Urothelium cell line (cell line): Measurements from ENCODE around the gene ZMPSTE24.
A peak's percentile ranks its signal among the peaks of the same experiment; 100 is the strongest.

Source experiments
- DNase-seq: peaks from one replicate; pipeline ENCODE4 v3.0.0; 2011; ENCODE audit warnings: low spot score, mixed read lengths
- FAIRE-seq: peaks from 2 replicates; lab custom pipeline; 2011; peaks lifted over from hg19 to GRCh38; lab: Jason Lieb, UNC

The ZMPSTE24 gene

DNA sequence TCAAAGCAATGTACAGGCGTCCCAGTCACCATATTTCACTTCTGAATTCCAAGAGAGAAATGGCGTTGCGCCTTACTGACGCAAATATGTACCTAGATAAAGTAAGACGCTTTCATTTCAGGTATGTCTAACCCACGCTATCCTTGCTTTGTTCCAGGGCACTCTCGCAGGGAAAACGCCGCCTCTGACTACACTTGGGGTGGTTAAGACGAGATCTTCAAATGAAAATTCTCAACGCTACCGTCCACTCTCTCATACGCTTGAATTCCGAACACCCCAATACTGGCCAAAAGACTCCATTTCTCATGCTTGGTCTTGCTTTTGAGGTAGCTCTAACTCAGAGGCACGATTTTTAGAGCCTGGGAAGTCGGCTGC, 736 bp upstream of the ZMPSTE24 start:
- DNase-seq (no peak), FAIRE-seq (no peak)

DNA sequence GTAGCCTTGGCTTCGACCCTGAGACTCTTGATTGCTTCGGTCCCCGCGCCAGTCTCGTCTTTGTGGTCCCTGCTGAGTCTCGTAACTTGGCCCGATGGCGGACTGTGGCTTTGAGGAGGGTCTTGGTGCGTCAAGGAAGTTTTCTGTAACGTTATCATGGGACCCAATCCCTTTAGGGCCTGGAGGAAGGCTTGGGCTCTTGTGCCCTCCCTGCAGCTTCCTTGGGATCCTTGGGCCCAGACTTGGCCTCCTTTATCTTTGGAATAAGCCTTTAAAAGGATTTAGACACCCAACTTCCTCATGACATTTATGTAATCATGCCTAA, 371 bp downstream of the ZMPSTE24 start:
- DNase-seq (peak; percentile 12), FAIRE-seq (peak; percentile 42)

DNA sequence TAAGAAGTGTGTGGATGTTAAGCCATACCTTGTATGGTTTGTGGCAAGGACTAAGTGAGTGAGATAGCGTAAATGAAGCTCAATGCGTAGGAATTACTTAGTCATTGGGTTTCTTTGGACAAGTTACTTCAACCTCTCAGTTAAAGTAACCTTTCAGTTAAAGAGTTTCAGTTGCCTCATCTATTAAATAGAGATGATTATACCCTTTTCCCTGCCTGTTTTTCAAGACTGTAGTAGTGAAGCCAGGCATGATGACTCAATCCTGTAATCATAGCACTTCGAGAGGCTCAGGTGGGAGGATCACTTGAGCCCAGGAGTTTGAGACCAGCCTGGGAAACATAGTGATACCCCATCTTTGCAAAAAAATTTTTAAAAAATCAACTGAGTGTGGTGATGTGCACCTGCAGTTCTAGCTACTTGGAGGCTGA, 6.3 kb downstream of the ZMPSTE24 start:
- DNase-seq (no peak), FAIRE-seq (no peak)

DNA sequence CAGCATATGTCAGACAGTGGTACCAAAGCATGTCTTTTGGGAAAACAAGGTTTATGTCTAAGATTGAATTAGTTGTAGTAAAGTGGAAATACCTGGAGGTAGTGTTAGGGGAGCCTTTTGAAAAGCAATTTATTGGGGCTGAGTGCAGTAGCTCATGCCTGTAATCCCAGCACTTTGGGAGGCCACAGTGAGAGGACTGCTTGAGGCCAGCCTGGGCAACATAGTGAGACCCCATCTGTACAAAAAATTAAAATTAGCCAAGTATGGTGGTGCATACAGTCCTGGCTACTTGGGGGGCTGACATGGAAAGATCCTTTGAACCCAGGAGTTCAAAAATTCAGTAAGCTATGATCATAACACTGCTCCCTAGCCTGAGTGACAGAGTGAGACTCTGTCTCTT, 7.3 kb downstream of the ZMPSTE24 start:
- DNase-seq (no peak), FAIRE-seq (no peak)

DNA sequence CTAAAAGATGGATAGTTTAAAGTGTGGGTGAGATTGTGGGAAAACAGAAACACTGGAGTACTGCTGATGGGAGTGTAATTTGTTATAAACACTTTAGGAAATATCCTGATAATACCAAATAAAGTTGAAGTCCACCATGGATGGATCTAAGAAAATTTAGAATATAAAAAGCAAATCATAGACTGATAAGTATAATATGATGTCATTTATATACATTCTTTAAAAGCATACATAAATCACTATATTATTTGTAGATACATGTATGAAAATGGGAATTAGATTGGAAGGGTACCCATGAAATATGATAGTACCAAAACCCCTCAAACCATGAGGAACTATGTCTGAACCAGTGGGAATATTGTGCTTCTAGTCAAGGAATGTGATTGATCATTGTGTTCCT, 7.9 kb downstream of the ZMPSTE24 start:
- FAIRE-seq (no peak), DNase-seq (no peak)

DNA sequence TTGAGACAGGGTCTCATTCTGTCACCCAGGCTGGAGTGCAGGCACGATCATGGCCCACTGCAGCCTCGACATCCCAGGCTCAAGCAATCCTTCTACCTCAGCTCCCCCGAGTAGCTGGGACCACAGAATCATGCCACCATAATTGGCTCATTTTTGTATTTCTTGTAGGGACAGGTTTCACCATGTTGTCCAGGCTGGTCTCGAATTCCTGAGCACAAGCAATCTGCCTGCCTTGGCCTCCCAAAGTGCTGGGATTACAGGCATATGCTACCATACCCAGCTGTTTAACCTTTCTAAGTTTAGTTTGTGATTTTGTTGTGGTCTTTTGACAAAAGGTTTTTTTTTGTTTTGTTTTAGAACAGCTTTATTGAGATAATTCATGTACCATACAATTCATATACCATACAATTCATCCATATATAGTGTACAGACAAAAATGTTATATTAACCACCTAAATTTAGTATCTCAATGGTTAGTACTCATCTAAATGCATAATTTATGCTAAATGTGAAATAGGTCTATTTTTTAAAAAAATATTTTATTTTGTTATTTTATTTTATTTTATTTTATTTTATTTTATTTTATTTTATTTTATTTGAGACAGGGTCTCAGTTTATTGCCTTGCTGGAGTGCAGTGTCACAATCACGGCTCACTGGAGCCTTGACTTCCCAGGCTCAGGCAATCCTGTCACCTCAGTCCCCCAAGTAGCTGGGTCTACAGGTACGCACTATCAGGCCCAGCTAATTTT, 8.9 kb downstream of the ZMPSTE24 start:
- DNase-seq (no peak), FAIRE-seq (peak; percentile 56)

DNA sequence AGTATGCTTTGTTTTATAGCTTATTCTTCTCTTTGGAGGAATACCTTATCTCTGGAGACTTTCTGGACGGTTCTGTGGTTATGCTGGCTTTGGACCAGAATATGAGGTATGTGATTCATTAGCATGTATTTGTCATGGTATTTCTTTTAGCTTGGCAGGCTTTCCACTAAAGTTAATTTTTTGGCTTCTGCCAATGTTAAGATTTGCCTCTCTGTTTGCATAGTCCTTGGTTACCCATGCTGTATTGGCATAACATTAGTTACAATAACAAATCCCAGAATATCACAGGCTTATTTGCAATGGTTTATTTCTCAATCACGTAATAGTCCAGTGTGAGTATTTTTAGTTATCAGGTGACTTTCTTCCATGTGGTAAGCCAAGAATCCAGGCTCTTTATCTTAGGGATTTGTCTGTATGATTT, 9.7 kb downstream of the ZMPSTE24 start:
- FAIRE-seq (no peak), DNase-seq (no peak)

DNA sequence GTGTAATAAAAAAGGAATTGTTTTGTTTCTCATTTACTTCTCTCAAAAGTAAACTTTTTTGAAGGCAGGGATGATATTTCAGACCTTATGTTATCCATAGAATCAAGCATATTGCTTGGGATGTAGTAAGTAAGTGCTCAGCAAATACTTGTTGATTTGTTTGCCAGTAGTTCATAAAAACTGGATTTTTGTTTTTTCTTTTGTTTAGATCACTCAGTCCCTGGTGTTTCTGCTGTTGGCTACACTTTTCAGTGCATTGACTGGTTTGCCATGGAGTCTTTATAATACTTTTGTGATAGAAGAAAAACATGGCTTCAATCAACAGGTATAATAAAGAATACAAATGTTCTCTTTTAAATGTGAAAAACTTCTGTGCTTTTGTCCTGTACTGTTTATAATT, 10.2 kb downstream of the ZMPSTE24 start:
- no peak for FAIRE-seq
- no peak for DNase-seq

DNA sequence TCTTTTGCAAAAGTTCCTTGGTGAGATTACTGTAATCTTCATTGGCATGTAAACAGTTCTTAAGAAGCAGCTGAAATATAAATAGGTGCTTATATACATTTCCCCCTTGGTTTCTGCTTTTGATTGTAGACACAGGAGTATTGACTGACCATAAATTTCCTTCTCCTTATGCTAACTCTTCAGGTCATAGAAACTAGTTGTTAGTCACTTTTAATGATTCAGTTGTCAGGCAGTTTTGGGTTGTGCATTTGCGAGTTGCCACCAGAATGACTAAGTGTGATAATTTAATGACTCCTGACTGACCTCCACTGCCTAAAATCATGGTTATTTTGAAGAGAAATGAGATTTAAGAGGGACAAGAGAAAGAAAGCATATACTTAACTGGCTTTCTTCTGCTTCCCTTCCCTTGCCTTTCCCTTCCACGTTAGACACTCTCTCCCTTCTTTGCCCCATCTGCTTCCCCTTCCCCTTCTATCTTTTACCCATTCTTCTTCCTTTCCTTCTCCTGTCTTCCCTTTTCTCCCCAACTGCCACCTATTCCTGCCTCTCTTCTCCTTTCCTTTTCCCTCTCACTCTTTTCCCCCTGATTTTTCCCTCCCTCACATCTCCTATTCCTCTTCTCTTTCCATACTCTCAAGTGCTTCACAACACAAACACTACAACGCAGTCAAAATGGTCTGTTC, 12.3 kb downstream of the ZMPSTE24 start:
- peak; percentile 23 for FAIRE-seq
- no peak for DNase-seq

DNA sequence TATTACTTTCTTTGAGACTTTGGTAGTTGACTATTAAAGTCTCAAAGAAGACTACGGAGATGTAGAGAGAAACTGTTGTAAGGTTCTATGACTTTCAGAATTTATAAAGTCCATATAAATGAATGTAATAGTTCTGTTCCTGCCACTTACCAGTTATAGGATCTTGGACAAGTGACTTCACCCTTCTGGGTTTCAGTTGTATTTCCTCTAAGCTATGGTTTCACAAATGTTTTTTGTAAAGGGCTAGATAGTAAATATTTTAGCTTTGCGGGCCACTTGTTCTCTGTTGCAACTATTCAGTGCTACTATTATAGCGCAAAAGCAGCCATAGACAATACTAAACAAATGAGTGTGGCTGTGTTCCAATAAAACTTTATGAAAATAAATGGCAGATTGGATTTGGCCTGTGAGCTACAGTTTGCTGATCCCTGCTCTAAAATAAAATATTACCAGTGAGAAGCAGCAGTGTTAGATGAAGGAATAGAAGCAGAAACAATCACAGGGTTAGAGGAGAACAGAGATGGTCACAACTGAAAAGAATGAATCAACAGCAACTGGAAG, 14.7 kb downstream of the ZMPSTE24 start:
- DNase-seq = no peak
- FAIRE-seq = no peak

DNA sequence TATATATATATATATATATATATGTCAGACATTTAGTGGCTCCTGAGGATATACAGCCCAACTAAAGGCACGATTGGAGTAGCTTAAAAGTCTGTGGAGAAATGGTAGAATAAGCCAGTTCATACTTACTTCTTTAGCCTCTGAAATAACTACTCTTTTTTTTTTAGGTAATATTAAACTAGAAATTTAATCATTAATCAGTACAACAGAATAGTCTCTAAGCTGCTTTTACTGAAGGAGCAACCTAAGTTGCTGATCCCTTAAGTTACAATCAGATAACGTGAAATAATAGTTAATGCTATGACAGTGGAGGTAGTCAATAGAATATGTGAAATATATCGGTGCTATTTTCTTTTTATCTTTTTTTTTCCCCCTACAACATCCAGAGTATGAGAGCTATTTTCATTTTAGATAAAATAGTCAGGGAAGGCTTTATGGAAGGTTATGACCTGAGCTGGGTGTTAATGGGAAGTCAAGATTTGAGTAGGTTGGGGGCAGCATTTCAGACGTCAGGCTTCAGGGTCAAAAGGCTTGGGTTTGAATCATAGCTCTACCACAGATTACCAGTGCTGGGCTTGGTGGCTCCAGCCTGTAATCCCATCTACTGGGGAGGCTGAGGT, 15.6 kb downstream of the ZMPSTE24 start:
- FAIRE-seq (no peak), DNase-seq (no peak)

DNA sequence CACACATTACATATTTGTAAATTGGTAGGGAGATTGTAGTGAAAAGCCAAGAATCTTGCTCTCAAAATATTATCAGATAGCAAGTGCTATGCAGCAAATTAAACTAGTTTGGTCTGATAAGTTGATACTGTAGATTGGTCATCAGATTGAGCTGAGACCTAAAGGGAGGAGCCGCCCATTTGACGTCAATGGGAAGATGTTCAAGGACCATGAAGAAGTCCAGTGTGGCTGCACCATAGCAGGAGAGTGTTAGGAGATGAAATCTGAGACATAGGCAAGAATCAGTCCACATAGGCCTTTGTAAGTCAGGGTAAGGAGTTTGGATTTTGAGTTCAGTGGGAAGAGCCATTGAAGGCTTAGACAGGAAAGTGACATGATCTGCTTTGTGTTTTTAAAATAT, 16.3 kb downstream of the ZMPSTE24 start:
- DNase-seq = no peak
- FAIRE-seq = no peak

DNA sequence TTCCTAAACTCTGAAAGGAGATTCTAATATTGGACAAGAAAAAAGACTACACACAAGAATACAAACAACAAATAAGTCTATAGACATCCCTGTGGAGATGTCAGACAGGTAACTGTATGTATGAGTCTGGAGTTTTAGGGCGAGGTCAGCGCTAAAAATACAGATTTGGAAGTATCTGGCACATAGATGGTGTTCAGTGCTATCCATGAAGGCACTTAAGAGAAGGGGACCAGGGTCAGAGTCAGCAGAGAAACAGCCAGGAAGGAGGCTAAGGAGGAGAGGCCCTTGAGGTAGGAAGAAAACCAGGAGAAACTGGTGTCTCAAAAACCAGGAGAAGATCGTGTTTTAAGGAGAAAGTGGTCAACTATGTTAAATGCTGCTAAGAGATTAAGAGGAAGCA, 18.1 kb downstream of the ZMPSTE24 start:
- FAIRE-seq = no peak
- no peak for DNase-seq

DNA sequence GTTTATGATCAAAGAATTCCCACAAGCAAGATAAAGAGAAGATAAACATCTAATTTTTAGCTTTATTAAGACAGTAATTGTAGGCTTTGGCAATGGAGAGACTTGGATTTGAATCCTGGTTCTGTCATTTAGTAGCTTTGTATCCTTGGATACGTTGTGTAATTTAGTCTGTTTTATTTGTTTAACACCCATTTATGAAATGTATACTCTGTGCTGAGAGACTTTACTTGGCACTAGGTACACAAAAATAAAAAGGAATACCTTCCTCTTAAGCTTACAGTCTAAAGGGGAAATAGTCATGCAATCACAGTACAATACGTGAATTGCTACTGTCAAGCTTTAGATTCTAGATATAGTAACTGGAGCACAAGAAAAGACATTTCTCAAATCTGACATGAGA, 23.8 kb downstream of the ZMPSTE24 start:
- FAIRE-seq = no peak
- DNase-seq = no peak

DNA sequence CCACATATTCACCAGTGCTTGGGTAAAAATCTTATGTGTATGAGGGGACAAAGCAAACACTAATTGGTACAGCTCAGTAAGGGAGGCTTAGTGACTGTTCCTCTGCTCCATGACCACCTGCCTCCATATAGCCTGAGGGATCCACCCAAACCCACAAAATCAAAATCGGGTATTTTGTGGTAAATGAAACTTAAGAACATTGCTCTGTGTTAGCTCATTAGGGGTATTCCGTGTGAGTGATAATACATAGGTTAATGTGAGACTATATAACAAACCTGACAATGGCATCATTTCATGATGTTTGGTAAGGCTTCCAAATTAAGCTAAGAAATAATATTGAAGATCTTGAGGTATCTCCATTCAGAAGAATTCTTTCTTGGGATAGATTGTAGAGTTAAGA, 33.3 kb downstream of the ZMPSTE24 start:
- DNase-seq (no peak), FAIRE-seq (no peak)

DNA sequence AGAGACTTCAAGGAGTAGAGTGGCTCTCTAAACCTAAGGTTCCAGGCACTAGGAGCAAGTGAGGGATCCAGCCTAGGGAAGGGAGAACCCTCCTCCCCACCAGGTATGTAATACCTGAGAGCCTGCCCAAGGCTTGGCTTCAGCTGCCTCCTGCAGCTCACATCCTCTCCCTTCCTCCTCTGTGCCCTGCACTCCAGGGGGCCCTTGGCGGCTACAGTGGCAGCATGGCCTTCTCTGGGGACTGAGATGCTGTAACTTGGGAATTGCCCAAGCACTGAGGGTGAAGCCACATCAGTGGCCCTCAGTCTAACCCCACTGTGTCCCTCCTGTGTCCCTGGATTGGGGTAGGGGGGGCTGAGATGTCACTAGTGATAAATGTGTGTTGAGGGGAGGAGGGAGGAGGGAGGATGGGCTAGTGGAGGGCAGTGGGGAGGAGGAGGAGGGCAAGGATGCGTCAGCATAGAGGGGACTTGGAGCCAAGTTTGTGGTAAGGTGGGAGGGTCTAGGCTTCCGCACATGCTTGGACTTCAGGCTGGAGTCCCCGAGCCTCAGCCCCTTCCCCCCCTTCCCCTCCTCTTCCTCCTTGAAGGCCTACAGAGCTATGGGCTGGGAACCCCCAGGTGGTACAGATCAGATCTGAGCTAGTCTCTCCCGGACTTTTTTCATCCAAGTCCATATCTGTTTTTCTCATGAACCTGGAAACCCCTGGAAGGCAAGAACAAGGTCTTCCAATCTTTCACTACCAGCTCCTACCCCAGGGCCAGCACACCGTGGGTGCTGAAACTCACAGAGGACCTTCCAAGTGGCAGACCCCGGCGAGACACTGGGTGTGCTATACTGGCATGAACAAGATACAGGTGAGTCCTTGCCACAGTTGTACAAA, 41.6 kb downstream of the ZMPSTE24 start:
- DNase-seq (peak; percentile 60), FAIRE-seq (peak; percentile 48)

DNA sequence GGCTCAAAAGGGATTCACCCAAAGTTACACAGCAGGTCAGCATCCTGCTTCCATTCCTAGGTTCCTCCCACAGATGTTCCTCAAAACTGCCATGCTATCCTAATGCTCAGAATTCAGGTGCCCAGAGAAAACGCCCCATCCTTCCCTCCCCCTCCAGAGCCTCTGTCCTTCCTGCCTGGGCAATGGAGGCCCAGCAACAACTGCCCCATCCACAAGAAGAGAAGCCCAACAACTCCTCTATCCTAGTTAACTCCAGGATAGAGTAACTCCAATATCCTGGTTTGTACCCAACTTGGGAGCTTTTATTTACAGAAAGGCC, 42.2 kb downstream of the ZMPSTE24 start:
- DNase-seq (no peak), FAIRE-seq (no peak)

DNA sequence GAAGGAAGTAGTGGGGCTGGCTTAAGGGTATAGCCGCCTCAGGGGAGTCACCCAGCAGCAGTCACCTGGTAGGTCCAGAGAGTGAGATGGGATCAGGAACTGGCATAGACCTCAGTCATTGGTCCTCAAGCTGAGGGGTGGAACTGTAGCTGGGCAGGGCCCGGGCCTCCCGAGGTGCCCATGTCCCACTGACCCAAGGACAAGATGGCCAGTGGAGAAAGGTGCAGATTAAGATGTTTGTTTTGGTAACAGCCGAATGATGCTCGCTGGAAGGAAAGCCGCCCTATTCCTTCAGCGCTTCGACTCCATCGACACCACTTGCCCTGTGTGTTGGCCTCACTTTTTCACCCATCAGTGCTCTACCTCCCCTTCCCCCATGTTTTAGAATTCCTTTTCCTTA, 42.6 kb downstream of the ZMPSTE24 start:
- DNase-seq (no peak), FAIRE-seq (no peak)

DNA sequence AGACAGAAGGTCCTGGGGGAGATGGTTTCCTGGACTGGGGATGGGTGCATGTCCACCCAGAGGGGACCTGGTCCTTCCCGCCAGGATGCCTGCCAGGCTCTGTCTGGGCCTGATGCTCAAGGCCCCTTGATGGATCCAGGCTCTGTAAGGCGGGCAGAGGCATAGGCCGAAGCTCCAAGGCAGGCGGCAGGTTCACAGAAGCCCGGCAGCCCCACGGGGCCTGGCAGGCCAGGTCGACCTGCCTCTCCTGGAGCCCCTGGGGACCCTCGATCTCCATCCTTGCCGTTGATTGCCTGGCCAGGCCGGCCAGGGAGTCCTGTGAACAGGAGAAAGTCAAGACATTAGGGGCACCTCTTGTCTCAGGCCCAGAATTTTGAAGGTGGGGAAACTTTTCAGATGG, 43.0 kb downstream of the ZMPSTE24 start:
- FAIRE-seq = no peak
- DNase-seq = no peak

DNA sequence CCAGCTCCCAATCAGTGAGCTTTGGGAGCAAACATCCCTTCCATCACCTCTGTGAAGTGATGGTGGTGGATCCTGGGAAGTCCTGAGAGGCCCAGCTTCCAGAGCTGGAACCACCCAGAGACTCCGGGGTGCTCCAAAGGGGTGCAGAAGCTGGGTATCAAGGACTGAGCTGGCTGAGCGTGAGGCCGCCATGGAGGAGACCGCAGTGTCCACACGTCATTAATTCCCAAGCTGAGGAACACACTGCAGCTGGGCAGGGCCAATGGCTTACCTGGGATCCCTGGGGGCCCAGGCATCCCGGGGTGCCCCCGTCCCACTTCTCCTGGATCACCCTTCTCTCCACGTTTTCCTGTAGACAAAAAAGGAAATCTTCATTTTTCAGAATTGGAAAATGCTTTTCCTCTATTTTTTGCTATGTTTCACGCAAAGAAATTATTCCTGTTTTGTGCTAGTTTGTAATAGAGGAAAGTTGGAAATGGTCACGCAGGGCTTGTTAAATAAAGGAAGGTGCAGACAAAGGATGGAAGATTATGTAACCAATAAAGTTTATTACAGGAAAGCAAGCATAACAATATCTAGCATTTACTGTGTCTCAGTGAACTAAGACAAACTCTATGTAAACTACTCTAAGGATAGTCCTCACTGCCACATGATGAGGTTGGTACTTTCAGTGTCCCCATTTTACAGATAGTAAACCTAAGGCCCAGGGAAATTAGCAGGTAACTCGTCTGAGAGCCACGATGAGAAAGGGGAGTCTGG, 43.7 kb downstream of the ZMPSTE24 start:
- FAIRE-seq (no peak), DNase-seq (no peak)
